DND-41 (cell line): ENCODE data around the gene RIPOR3.

Experiments
- CTCF ChIP-seq: IDR thresholded peaks from 2 replicates; pipeline ENCODE4 v1.5.1; 2012; ENCODE audit warnings: borderline replicate concordance, low read length, moderate library complexity, mild to moderate bottlenecking; ENCODE audit not compliant: poor library complexity, severe bottlenecking; ENCODE audit errors: extremely low read depth
- EZH2 ChIP-seq: IDR thresholded peaks from 3 replicates; pipeline ENCODE4 v1.6.1; 2012; ENCODE audit warnings: borderline replicate concordance, low read depth, mild to moderate bottlenecking, moderate library complexity, low read length, inconsistent platforms; ENCODE audit not compliant: severe bottlenecking

- no peak for TF ChIP-seq EZH2
- no peak for TF ChIP-seq CTCF
Measured at GRCh38 chr20:50628332-50628731, 63.0 kb downstream of the RIPOR3 start.
